SK-N-SH (cell line): ENCODE data around the gene TBC1D5. TPM values are rescaled to one million over a fixed set of nuclear protein-coding genes. Genes with fewer than 3 reads are reported as not detected.

Source experiments
- CTCF ChIA-PET: fragments of 300-600, 350-600 bp; formaldehyde crosslinking; extraction: SDS; loops from one replicate; lab custom pipeline; 2021; lab: Yijun Ruan, JAX
- POLR2A ChIA-PET: fragments of 350-600 bp; sonication (Branson Sonifier 250); formaldehyde crosslinking; extraction: SDS; loops from one replicate; lab custom pipeline; 2020; ENCODE audit warnings: antibody characterized with exemption, inconsistent platforms; lab: Yijun Ruan, JAX
- DNase-seq: peaks from one replicate; pipeline ENCODE4 v3.0.0; 2012
- H2AFZ ChIP-seq: fragments of 200-600 bp; sonication (generic); 2 replicates; pipeline ENCODE4 v1.8.1; 2016; ENCODE audit warnings: antibody characterized with exemption, mild to moderate bottlenecking, low read depth
- H3F3A ChIP-seq: fragments of 200-600 bp; sonication (generic); replicated peaks from 2 replicates; pipeline ENCODE3; 2016; ENCODE audit warnings: antibody characterized with exemption, mild to moderate bottlenecking; ENCODE audit not compliant: insufficient read depth
- H3K27ac ChIP-seq, 2 experiments: fragments of 200-500 bp in 1 of 2; fragments of 200-600 bp in 1 of 2; sonication (Bioruptor generic) in 1 of 2; sonication (generic), shearing (Covaris generic) in 1 of 2; 2 replicates each; pipeline versions ENCODE4 v1.5.1 to v1.6.1; 2014 to 2016; ENCODE audit warnings: low read depth in 2 of 2, inconsistent platforms in 1 of 2, low read length in 1 of 2, mild to moderate bottlenecking in 1 of 2, mixed read lengths in 1 of 2
- H3K27me3 ChIP-seq: fragments of 200-600 bp; sonication (generic), shearing (Covaris generic); 2 replicates; pipeline ENCODE4 v1.6.1; 2016; ENCODE audit warnings: mixed run types; ENCODE audit not compliant: insufficient read depth
- H3K36me3 ChIP-seq, 2 experiments: fragments of 200-500 bp in 1 of 2; fragments of 200-600 bp in 1 of 2; sonication (Bioruptor generic) in 1 of 2; sonication (generic) in 1 of 2; replicated peaks in 1 of 2; 2 replicates each; pipeline versions ENCODE3 to v1.5.1; 2014 to 2016; ENCODE audit warnings: low read length in 1 of 2, mild to moderate bottlenecking in 1 of 2; ENCODE audit not compliant: insufficient read depth in 2 of 2, control insufficient read depth in 1 of 2
- H3K4me1 ChIP-seq, 2 experiments: fragments of 200-500 bp in 1 of 2; fragments of 200-600 bp in 1 of 2; sonication (Bioruptor generic) in 1 of 2; sonication (generic), shearing (Covaris generic) in 1 of 2; 2 replicates each; pipeline versions ENCODE4 v1.5.1 to v1.6.1; 2014 to 2016; ENCODE audit warnings: low read depth in 1 of 2, low read length in 1 of 2, mixed run types in 1 of 2; ENCODE audit not compliant: insufficient read depth in 2 of 2, control insufficient read depth in 1 of 2
- H3K4me2 ChIP-seq: fragments of 200-600 bp; sonication (generic), shearing (Covaris generic); 2 replicates; pipeline ENCODE4 v1.6.1; 2017; ENCODE audit warnings: mixed run types
- H3K4me3 ChIP-seq, 2 experiments: fragments of 200-500 bp in 1 of 2; fragments of 200-600 bp in 1 of 2; sonication (Bioruptor generic) in 1 of 2; sonication (generic), shearing (Covaris generic) in 1 of 2; 2 replicates each; pipeline versions ENCODE4 v1.5.1 to v1.8.1; 2014 to 2016; ENCODE audit warnings: low read depth in 2 of 2, inconsistent platforms in 1 of 2, low read length in 1 of 2, mild to moderate bottlenecking in 1 of 2, mixed read lengths in 1 of 2, moderate library complexity in 1 of 2
- H3K79me2 ChIP-seq: fragments of 200-600 bp; sonication (generic); 2 replicates; pipeline ENCODE4 v1.8.1; 2017; ENCODE audit warnings: mild to moderate bottlenecking; ENCODE audit not compliant: insufficient read depth
- H3K9ac ChIP-seq: fragments of 200-600 bp; sonication (generic); 2 replicates; pipeline ENCODE4 v1.6.1; 2017; ENCODE audit warnings: mixed run types
- H3K9me2 ChIP-seq: fragments of 200-600 bp; sonication (generic); 2 replicates; pipeline ENCODE4 v1.6.1; 2017; ENCODE audit warnings: mixed run types
- H3K9me3 ChIP-seq: fragments of 200-600 bp; sonication (generic); 2 replicates; pipeline ENCODE4 v1.6.1; 2017; ENCODE audit warnings: mixed run types, mild to moderate bottlenecking, moderate library complexity
- H4K20me1 ChIP-seq: fragments of 200-600 bp; sonication (generic); 2 replicates; pipeline ENCODE4 v1.6.1; 2017; ENCODE audit warnings: mild to moderate bottlenecking, mixed run types; ENCODE audit not compliant: insufficient read depth
- CHD2 ChIP-seq: fragments of 150-350 bp; IDR thresholded peaks from 2 replicates; pipeline ENCODE4 v1.6.1; 2018; ENCODE audit warnings: low read length; ENCODE audit not compliant: partially characterized antibody
- CTCF ChIP-seq: fragments of 200-600 bp; sonication (generic); IDR thresholded peaks from 2 replicates; pipeline ENCODE4 v1.6.1; 2017; ENCODE audit warnings: antibody characterized with exemption, mild to moderate bottlenecking, moderate library complexity
- ELF1 ChIP-seq: IDR thresholded peaks from 2 replicates; pipeline ENCODE4 v1.4.0; 2012
- EZH2phosphoT487 ChIP-seq: fragments of 200-600 bp; sonication (generic); IDR thresholded peaks from 2 replicates; pipeline ENCODE4 v1.6.1; 2017; ENCODE audit warnings: low read depth, mixed run types, mild to moderate bottlenecking, antibody characterized with exemption, moderate library complexity, borderline replicate concordance
- GATA2 ChIP-seq: sonication (generic); formaldehyde crosslinking; IDR thresholded peaks from 2 replicates; pipeline ENCODE4 v1.5.0; 2020; ENCODE audit warnings: mild to moderate bottlenecking, missing genetic modification reagents
- JUND ChIP-seq: IDR thresholded peaks from 2 replicates; pipeline ENCODE4 v1.4.0; 2012
- NFIC ChIP-seq: IDR thresholded peaks from 2 replicates; pipeline ENCODE4 v1.4.0; 2012; ENCODE audit warnings: borderline replicate concordance
- PBX3 ChIP-seq: IDR thresholded peaks from 2 replicates; pipeline ENCODE4; 2012
- RAD21 ChIP-seq: IDR thresholded peaks from 2 replicates; pipeline ENCODE4 v1.6.1; 2012; ENCODE audit warnings: mild to moderate bottlenecking, low read length
- RFX5 ChIP-seq: IDR thresholded peaks from 2 replicates; pipeline ENCODE4 v1.6.1; 2012; ENCODE audit warnings: mild to moderate bottlenecking, improper control_type of control experiment, low read length
- SMC3 ChIP-seq: IDR thresholded peaks from 2 replicates; pipeline ENCODE4 v1.6.1; 2012; ENCODE audit warnings: low read depth, low read length, improper control_type of control experiment
- TAF1 ChIP-seq: IDR thresholded peaks from 2 replicates; pipeline ENCODE4 v1.6.1; 2012; ENCODE audit warnings: low read depth, mild to moderate bottlenecking, low read length, moderate library complexity, borderline replicate concordance
- USF2 ChIP-seq: fragments of 150-350 bp; IDR thresholded peaks from 2 replicates; pipeline ENCODE4 v1.6.1; 2017; ENCODE audit warnings: antibody characterized with exemption, low read length, low read depth, borderline replicate concordance
- ZBTB33 ChIP-seq: IDR thresholded peaks from 2 replicates; pipeline ENCODE4 v1.4.0; 2012; ENCODE audit warnings: low read depth, borderline replicate concordance
- WGBS: methylation state at CpG from one replicate; pipeline ENCODE4 v1.1.6; 2017; ENCODE audit warnings: low lambda C conversion rate; 5-methylcytosine and 5-hydroxymethylcytosine counted together
- polyA plus RNA-seq, 3 experiments: library from polyadenylated mRNA; depleted of rRNA; stranded (reverse); fragments of >200 nt; gene quantifications; 2 replicates each; pipeline ENCODE4 v1.2.3, GENCODE V29; 2012

Gene TBC1D5
- polyA plus RNA-seq, 1 of the 3 experiments (the other 2 are of a cell fraction), result 19.5 TPM

- H3K9ac ChIP-seq, result no peak overlapping the region
- no peaks in the 10 kb centered on the region for H4K20me1 ChIP-seq
- no peak overlapping the region for H2AFZ ChIP-seq
- no peak overlapping the region for H3K27ac ChIP-seq
- ChIA-PET POLR2A (no interaction called here), CTCF (interaction anchor here (0.5 to 2.0 kb wide), 13 partner anchors 9 to 1712 kb away, joined by 3 to 11 read pairs (median 4); no protein-coding TSS in a partner anchor)
- no peaks in the 10 kb centered on the region for H3K9me2 ChIP-seq
- H3F3A ChIP-seq, result peaks cover 3% of the 10 kb centered on the region
- TF ChIP-seq RAD21 (peak; percentile 79), CTCF (peak; percentile 85), NFIC (no peak), SMC3 (peak; percentile 72)
- DNase-seq, result peak; percentile 20
- no peaks in the 10 kb centered on the region for H3K27me3 ChIP-seq
- no peak overlapping the region for H3K4me2 ChIP-seq
- H3K79me2 ChIP-seq, result no peaks in the 10 kb centered on the region; the same call in 1 of the 2 replicates
- no peaks in the 10 kb centered on the region for H3K9me3 ChIP-seq
- H3K4me3 ChIP-seq, result no peak overlapping the region; a peak in 1 of 4 replicates
- no peaks in the 10 kb centered on the region; a peak in 1 of 4 replicates for H3K4me1 ChIP-seq
- no peaks in the 10 kb centered on the region for H3K36me3 ChIP-seq
Observed at GRCh38 chr3:17412950-17413530, 329.4 kb downstream of the TBC1D5 start.

- Histone ChIP-seq H3K27ac (no peak overlapping the region), H3K36me3 (no peaks in the 10 kb centered on the region), H3K79me2 (no peaks in the 10 kb centered on the region; the same call in 1 of the 2 replicates), H3K9me3 (no peaks in the 10 kb centered on the region), H4K20me1 (no peaks in the 10 kb centered on the region), H3K4me3 (no peak overlapping the region), H3K9me2 (no peaks in the 10 kb centered on the region), H3K4me1 (no peaks in the 10 kb centered on the region; a peak in 2 of 4 replicates), H2AFZ (no peak overlapping the region), H3K9ac (no peak overlapping the region), H3F3A (peaks cover 3% of the 10 kb centered on the region), H3K27me3 (no peaks in the 10 kb centered on the region), H3K4me2 (no peak overlapping the region)
- ChIA-PET CTCF (interaction anchor here (0.9 kb wide), 1 partner anchor 10 kb away, joined by 3 read pairs; no protein-coding TSS in a partner anchor), POLR2A (no interaction called here)
- TF ChIP-seq RFX5, result no peak
- no peak for TF ChIP-seq JUND
- TF ChIP-seq RAD21, result no peak
- no peak for TF ChIP-seq ZBTB33
- TF ChIP-seq TAF1, result no peak
- TF ChIP-seq ELF1, result no peak
- TF ChIP-seq USF2, result no peak
- no peak for TF ChIP-seq SMC3
- no peak for TF ChIP-seq EZH2phosphoT487
- TF ChIP-seq PBX3, result no peak
- TF ChIP-seq GATA2, result no peak
- TF ChIP-seq CHD2, result no peak
- WGBS, result 96% methylated on average over 3 of the region's 3 CpGs
- no peak for DNase-seq
Observed at GRCh38 chr3:17411157-17411877, 331.1 kb downstream of the TBC1D5 start.
